ENCODE results near the gene C1QTNF4. TPM values are rescaled to one million over a fixed set of nuclear protein-coding genes. Genes with fewer than 3 reads are reported as not detected.

C1QTNF4 gene
- total and polyA plus RNA-seq, 9 of the 15 experiments (the other 6 are each of a cell fraction or from before 2014, with no cell fraction given) = not detected

DNA sequence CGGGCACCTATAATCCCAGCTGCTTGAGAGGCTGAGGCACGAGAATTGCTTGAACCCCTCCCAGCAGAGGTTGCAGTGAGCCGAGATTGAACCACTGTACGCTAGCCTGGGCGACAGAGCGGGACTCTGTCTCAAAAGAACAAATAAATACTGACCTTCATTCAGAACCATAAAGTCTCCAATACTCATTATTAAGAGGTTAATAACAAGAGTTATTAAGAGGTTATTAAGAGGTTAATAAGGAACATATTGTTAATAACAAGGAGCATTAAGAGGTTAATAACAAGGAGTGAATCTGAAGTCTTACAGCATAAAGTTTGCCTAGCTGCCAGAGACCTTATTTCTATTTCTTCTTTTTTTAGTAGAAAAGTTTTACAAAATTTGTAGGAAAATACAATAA, 48.9 kb downstream of the C1QTNF4 start (continued):
- no peak for TF ChIP-seq U2AF1 (optimal IDR thresholded peaks at IDR 0.05; ENCODE audit: low read depth, low read length)
- TF ChIP-seq DACH1 (IDR thresholded peaks at IDR 0.05; ENCODE audit: partially characterized antibody) = peak; percentile 94
- TF ChIP-seq ILF3 (IDR thresholded peaks at IDR 0.05; ENCODE audit: borderline replicate concordance) = no peak
- TF ChIP-seq ETV6 (IDR thresholded peaks at IDR 0.05; ENCODE audit: borderline replicate concordance in 1 of 2, low read depth in 2 of 2, low read length in 1 of 2) = no peak
- TF ChIP-seq ETV6 (CRISPR knock-in tag; IDR thresholded peaks at IDR 0.05; ENCODE audit: borderline replicate concordance) = peak; percentile 86; the same call in 1 of the 2 replicates
- no peak for TF ChIP-seq SAFB2 (IDR thresholded peaks at IDR 0.05; ENCODE audit: borderline replicate concordance, low read depth, low read length, severe bottlenecking)
- TF ChIP-seq, protein P1, sequence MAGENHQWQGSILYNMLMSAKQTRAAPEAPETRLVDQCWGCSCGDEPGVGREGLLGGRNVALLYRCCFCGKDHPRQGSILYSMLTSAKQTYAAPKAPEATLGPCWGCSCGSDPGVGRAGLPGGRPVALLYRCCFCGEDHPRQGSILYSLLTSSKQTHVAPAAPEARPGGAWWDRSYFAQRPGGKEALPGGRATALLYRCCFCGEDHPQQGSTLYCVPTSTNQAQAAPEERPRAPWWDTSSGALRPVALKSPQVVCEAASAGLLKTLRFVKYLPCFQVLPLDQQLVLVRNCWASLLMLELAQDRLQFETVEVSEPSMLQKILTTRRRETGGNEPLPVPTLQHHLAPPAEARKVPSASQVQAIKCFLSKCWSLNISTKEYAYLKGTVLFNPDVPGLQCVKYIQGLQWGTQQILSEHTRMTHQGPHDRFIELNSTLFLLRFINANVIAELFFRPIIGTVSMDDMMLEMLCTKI (IDR thresholded peaks at IDR 0.05; ENCODE audit: partially characterized antibody) = no peak
- no peak for TF ChIP-seq DPF2 (IDR thresholded peaks at IDR 0.05)
- no peak for TF ChIP-seq TSC22D4 (tag; IDR thresholded peaks at IDR 0.05)
- TF ChIP-seq, protein P2, sequence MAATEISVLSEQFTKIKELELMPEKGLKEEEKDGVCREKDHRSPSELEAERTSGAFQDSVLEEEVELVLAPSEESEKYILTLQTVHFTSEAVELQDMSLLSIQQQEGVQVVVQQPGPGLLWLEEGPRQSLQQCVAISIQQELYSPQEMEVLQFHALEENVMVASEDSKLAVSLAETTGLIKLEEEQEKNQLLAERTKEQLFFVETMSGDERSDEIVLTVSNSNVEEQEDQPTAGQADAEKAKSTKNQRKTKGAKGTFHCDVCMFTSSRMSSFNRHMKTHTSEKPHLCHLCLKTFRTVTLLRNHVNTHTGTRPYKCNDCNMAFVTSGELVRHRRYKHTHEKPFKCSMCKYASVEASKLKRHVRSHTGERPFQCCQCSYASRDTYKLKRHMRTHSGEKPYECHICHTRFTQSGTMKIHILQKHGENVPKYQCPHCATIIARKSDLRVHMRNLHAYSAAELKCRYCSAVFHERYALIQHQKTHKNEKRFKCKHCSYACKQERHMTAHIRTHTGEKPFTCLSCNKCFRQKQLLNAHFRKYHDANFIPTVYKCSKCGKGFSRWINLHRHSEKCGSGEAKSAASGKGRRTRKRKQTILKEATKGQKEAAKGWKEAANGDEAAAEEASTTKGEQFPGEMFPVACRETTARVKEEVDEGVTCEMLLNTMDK (IDR thresholded peaks at IDR 0.05; ENCODE audit: borderline replicate concordance, insufficient read depth, low read depth, low read length, poor library complexity, severe bottlenecking) = no peak
- TF ChIP-seq ZFX (CRISPR knock-in tag; IDR thresholded peaks at IDR 0.05) = no peak
- no peak for TF ChIP-seq CBX2 (IDR thresholded peaks at IDR 0.05; ENCODE audit: insufficient read depth, low read length, poor library complexity, severe bottlenecking)
- 0 out of 2 replicates have a peak, but pooled peaks have one; percentile 23 for TF ChIP-seq FOXK1 (CRISPR knock-in tag; IDR thresholded peaks at IDR 0.05; ENCODE audit: borderline replicate concordance)
- no peak for TF ChIP-seq ZNF175 (CRISPR knock-in tag; IDR thresholded peaks at IDR 0.05; ENCODE audit: low read depth)
- TF ChIP-seq SNIP1 (IDR thresholded peaks at IDR 0.05; ENCODE audit: low read depth) = no peak
- TF ChIP-seq ERF (CRISPR knock-in tag; IDR thresholded peaks at IDR 0.05) = no peak
- TF ChIP-seq ZNF75A (CRISPR knock-in tag; IDR thresholded peaks at IDR 0.05) = no peak
- no peak for TF ChIP-seq SP2 (IDR thresholded peaks at IDR 0.05; ENCODE audit: extremely low read depth, low read depth, low read length, poor library complexity, severe bottlenecking)
- TF ChIP-seq SMAD1 (IDR thresholded peaks at IDR 0.05; ENCODE audit: low read depth, low read length, partially characterized antibody) = no peak
- TF ChIP-seq, protein P3, sequence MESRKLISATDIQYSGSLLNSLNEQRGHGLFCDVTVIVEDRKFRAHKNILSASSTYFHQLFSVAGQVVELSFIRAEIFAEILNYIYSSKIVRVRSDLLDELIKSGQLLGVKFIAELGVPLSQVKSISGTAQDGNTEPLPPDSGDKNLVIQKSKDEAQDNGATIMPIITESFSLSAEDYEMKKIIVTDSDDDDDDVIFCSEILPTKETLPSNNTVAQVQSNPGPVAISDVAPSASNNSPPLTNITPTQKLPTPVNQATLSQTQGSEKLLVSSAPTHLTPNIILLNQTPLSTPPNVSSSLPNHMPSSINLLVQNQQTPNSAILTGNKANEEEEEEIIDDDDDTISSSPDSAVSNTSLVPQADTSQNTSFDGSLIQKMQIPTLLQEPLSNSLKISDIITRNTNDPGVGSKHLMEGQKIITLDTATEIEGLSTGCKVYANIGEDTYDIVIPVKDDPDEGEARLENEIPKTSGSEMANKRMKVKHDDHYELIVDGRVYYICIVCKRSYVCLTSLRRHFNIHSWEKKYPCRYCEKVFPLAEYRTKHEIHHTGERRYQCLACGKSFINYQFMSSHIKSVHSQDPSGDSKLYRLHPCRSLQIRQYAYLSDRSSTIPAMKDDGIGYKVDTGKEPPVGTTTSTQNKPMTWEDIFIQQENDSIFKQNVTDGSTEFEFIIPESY (CRISPR knock-in tag; IDR thresholded peaks at IDR 0.05) = no peak
- no peak for TF ChIP-seq ZZZ3 (IDR thresholded peaks at IDR 0.05)
- TF ChIP-seq ZNF224 (CRISPR knock-in tag; IDR thresholded peaks at IDR 0.05) = peak; percentile 80; the same call in 1 of the 2 replicates
- TF ChIP-seq FOXA1 (IDR thresholded peaks at IDR 0.05; ENCODE audit: borderline replicate concordance) = no peak

Measured in K562 (cell line).